Suprapubic skin (tissue), 3 donors: ENCODE data around the gene EEPD1.

ENCODE experiments used
- CTCF ChIP-seq, 2 donors: fragments of 200-600 bp in 1 of 2; fragments of 450-650 bp in 1 of 2; sonication (generic) in 1 of 2; IDR thresholded peaks; one replicate each; pipeline ENCODE4 v1.5.1; 2016 to 2019; ENCODE audit warnings: antibody characterized with exemption in 2 of 2, mild to moderate bottlenecking in 1 of 2, moderate library complexity in 1 of 2
- POLR2AphosphoS5 ChIP-seq, 3 donors: sonication (generic); formaldehyde crosslinking; IDR thresholded peaks; one replicate each; pipeline ENCODE4 v1.6.1; 2017; ENCODE audit warnings: antibody characterized with exemption in 3 of 3

DNA sequence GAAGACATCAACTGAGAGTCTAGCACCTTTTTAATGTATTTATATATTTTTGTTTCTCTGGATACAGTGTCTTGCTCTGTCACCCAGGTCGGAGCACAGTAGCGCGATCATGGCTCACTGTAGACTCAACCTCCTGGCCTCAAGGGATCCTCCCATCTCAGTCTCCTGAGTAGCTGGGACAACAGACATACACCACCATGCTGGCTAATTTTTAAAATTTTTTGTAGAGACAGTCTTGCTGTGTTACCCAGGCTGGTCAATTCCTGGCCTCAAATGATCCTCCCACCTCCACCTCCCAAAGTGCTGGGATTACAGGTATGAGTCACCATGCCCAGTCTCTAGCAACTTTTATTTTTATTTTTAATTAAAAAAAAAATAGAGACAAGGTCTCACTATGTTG is 185.2 kb downstream of the EEPD1 start:
- TF ChIP-seq CTCF (IDR thresholded peaks at IDR 0.05) (no peak), POLR2AphosphoS5 (IDR thresholded peaks at IDR 0.05) (no peak)
